ENCODE measurements around the gene PRKACG.

The PRKACG gene

DNA sequence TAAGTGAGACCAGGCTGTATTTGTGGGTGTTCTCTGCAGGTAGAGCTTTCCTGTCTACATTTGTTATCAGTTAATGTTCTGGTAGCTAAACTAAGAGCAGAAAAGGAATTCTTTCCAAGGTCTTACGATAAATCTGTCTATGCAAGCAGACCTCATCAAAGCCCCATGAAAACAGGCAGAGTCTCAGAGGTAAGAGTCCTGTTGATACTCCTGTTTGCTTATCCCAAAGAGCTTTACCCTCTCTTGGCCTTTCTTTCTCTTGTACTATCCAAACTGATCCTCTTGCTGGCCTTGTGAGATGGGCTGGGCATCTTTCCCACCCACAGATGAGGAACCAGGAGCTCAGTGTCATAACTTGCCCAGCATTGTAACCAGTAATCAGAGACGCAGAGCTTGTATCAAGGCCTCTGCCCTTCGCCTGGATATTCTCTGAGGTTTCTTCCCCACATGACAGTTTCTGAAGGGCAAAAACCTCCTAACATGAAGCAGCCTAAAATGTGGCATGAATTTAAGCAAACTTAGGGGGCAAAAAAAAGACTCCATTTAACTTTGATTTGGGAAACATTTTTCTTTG, 33.5 kb downstream of the PRKACG start:
- DNase-seq = no peak

GRCh38 chr9:68979538-68980314, 34.2 kb downstream of the PRKACG start:
- peak in 1 of 4 experiments; percentile 8 for DNase-seq

DNA sequence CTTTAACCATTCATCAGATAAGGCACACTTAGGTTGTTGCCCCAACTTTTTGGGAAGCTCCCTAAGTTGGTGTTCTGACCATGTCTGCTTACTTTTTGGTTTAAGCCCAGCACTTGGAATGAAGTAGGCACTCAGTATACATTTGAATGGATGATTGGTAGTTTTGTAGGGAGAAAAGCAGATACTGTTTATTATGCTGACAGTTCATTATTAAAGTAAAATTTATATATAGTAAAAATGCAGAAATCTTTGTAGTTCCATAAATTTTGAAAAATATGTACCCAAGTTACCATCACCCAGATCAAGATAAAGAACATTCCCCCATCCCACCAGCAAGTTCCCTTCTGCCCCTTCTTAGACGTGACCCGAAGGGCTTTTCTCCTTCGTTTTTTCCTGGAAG, 35.4 kb downstream of the PRKACG start:
- no peak for DNase-seq

- no peak for DNase-seq
These were observed 35.8 kb downstream of the PRKACG start for GRCh38 chr9:68978066-68978465.

DNA sequence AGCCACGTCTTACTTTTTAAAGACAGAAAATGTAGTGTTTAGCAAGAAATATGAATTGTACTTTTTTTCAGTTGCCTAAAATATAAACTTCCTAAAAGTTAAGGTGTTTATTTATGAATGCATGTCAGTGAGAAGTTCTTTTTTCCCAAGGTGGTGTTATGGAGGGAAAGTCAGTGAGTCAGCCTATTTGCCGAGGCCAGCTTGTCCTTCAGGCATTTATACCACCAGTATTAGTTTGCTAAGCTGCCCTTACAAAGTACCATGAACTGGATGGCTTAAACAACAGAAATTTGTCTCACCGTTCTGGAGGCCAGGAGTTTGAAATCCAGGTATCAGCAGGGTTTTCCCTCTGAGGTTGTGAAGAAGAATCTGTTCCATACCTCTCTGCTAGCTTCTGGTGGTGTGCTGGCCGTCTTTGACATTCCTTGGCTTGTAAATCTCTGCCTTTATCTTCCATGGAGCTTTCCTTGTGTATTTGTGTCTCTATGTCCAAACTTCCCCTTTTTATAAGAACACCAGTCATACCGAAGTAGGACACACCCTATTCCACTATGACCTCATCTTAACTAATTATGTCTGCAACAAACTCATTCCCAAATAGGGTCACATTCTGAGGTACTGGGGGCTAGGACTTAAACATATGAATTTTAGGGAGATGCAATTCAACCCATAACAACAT, 38.4 kb downstream of the PRKACG start:
- no peak for DNase-seq

- no peak for DNase-seq
These were observed 39.0 kb downstream of the PRKACG start for GRCh38 chr9:68974901-68975300.

GRCh38 chr9:68974431-68974830, 39.5 kb downstream of the PRKACG start:
- no peak for DNase-seq

- no peak for DNase-seq
These were observed 40.3 kb downstream of the PRKACG start for GRCh38 chr9:68973619-68974018.

DNA sequence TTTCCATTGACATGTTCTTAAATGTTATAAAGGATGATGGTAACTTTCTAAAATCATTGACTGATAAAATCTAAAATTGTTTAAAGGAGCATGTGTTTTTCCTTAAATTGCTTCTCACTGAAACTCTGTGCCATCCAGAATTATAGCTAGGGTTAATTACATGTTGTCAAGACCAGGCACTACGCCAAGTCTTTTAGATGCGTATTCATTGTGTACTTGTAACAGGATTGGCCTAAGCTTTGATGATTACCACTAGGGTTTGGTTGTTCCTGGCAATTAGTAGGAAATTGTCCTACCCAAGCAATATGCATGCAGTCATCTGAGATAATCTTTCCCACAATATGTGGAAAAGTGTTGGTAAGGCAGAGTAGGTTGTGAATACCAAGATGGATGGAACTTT, 43.8 kb downstream of the PRKACG start:
- no peak for DNase-seq

DNA sequence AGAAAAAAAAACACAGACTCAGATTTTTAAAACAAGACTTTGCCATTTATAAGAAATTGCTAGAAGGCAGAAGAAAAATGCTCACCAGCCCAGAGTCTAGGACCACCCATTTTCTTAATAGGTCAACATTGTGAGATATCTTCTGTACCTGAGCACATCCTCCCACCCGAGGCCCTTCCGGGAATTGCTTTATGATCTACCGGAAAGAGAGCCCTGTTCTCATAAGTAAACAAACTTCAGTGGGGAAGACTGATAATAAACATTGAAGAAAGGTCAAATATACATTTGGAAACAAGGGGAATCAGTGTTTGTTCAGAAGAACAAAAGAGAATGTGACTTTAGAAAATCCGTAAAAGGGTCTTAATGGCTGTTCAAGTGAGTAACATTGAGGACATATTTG, 44.4 kb downstream of the PRKACG start:
- DNase-seq = no peak

GRCh38 chr9:68967800-68968199, 46.1 kb downstream of the PRKACG start:
- no peak for DNase-seq

DNA sequence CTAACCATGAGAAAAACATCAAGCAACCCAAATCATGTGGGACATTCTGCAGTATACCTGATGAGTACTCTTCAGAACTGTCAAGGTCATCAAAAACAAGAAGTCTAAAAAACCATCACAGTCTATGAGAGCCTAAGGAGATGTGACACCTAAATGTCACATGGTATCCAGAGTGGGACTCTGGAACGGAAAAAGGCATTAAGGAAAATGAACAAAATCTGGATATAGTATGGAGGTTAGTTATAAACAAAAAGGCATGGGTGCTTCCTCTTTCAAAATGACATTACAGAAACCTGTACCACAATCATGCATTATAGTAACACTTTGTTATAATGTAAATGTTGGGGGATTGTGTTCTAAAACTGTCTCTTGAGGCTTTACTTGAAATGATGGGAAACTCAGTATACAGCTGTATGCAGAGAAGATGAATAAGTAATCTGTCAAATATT, 47.4 kb downstream of the PRKACG start:
- no peak for DNase-seq

GRCh38 chr9:68964765-68965164, 49.1 kb downstream of the PRKACG start:
- no peak for DNase-seq

- DNase-seq = no peak
These were observed 49.8 kb downstream of the PRKACG start for GRCh38 chr9:68964102-68964541.

DNA sequence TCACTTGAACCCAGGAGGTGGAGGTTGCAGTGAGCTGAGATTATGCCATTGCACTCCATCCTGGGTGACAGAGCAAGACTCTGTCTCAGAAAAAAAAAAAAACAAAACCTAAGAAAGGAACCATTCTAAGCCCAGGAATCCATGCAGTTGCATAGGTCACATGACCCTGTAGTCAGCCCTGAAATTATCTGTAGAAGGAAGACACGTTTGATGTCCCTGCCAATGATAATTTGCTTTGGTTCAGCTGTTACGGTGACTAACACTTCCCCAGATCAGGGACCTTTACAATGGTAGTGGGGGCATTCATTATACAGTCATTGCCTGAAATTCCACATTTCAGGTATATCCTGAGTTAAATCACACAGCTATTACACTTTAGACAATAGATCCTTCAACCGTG, 50.5 kb downstream of the PRKACG start:
- DNase-seq = no peak

Measured in activated naive CD4-positive, alpha-beta T cell (primary cell).